SJSA1 (cell line): ENCODE data around the gene OLFML1. TPM values are rescaled to one million over a fixed set of nuclear protein-coding genes. Genes with fewer than 3 reads are reported as not detected.

Experiments
- DNase-seq, 2 experiments: peaks; one replicate each; pipeline ENCODE4 v3.0.0-alpha.2; 2015 to 2020; ENCODE audit warnings: low spot score in 2 of 2, low read depth in 1 of 2
- H3K27ac ChIP-seq: fragments of 250-450 bp; sonication (Bioruptor Pico); 2 replicates; pipeline ENCODE4 v1.5.1; 2020; ENCODE audit warnings: mild to moderate bottlenecking, moderate library complexity
- H3K27me3 ChIP-seq: fragments of 250-450 bp; sonication (Bioruptor Pico); replicated peaks from 2 replicates; pipeline ENCODE4 v1.5.1; 2020; ENCODE audit warnings: mild to moderate bottlenecking, moderate library complexity
- H3K36me3 ChIP-seq: fragments of 250-450 bp; sonication (Bioruptor Pico); 2 replicates; pipeline ENCODE4 v1.5.1; 2020; ENCODE audit warnings: mild to moderate bottlenecking
- H3K4me1 ChIP-seq: fragments of 250-450 bp; sonication (Bioruptor Pico); replicated peaks from 2 replicates; pipeline ENCODE4 v1.6.1; 2021; ENCODE audit warnings: mild to moderate bottlenecking
- H3K4me3 ChIP-seq: fragments of 250-450 bp; sonication (Bioruptor Pico); 2 replicates; pipeline ENCODE4 v1.5.1; 2020; ENCODE audit warnings: mild to moderate bottlenecking
- H3K9me3 ChIP-seq: fragments of 250-450 bp; sonication (Bioruptor Pico); replicated peaks from 2 replicates; pipeline ENCODE4 v1.5.1; 2020; ENCODE audit warnings: mild to moderate bottlenecking
- total RNA-seq: library from RNA; depleted of rRNA; stranded (reverse); fragments of >200 nt; shearing (Covaris generic); gene quantifications from 2 replicates; pipeline ENCODE4 v1.2.3, GENCODE V29; 2014

The OLFML1 gene
- total RNA-seq, 1 experiment from 2014 or later, result 1.1 TPM

DNA sequence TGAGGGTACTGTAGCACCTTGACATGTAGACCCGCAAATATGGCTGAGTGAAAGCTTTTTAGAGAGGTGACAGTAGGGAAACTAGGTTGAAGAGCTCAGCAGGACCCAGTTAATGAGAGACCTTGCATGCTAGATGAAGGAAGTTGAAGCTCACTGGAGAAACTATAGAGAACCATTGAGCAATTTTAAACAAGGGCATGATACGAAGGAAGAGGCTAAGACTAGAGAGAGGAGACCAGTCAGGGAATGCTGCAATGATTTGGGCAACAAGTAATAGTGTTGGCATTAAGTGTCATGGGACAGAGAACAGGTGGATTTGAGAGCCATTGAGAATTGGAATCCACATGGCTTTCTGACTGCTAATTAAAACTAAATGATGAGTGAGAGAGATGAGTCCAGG is 4.1 kb downstream of the OLFML1 start:
- DNase-seq, result no peak
- Histone ChIP-seq H3K27me3 (no peaks in the 10 kb centered on the region), H3K4me1 (peaks cover 27% of the 10 kb centered on the region)

GRCh38 chr11:7490054-7490453 is 4.7 kb downstream of the OLFML1 start:
- Histone ChIP-seq H3K36me3 (no peaks in the 10 kb centered on the region), H3K4me1 (peaks cover 27% of the 10 kb centered on the region), H3K27me3 (no peaks in the 10 kb centered on the region), H3K27ac (no peak overlapping the region), H3K4me3 (no peak overlapping the region), H3K9me3 (no peaks in the 10 kb centered on the region)
- DNase-seq, result peak; percentile 20 to 37

More for the DNA sequence above, 4.1 kb downstream of the OLFML1 start:
- H3K9me3 ChIP-seq, result no peaks in the 10 kb centered on the region
- no peak overlapping the region for H3K27ac ChIP-seq
- no peaks in the 10 kb centered on the region for H3K36me3 ChIP-seq
- no peak overlapping the region for H3K4me3 ChIP-seq

DNA sequence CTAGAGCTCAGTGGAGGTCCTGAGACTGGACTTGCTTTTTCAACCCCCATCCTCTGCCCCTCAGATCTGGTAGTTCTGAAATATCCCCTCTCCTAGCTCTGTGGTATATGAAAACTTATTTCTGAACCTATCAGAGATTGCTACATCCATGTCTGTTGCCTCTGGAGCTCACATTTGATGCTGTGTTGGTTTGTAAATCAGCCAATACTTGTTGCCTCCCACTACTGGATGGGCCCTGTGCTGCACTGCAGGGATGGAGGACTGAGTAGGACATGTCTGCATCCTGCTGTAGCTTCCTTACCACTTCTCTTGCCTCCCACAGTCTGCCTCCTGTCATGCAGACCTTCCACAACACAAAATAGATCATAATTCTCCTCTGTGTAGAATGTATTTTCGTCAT is 5.2 kb downstream of the OLFML1 start:
- no peak overlapping the region for H3K27ac ChIP-seq
- no peak overlapping the region for H3K4me3 ChIP-seq

DNA sequence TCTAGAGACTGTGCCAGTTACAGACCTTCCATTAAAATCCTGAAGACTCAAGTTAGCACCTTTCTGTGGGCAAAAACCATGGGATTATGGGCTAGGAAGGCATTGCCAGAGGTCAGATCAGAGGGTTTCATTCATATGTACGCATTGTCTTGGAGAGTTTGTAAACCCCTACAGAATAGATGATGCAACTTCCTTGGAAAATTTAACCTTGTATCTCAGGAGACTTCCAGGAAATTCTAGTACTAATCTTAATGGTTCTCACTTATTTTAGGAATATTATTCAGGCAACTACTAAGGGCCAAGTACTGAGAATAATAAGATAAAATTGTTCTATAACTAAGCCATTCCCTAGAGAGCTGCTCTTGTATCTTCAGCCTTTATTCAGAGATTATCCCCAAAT is 6.9 kb downstream of the OLFML1 start:
- Histone ChIP-seq H3K4me1 (peaks cover 27% of the 10 kb centered on the region), H3K4me3 (no peak overlapping the region), H3K9me3 (no peaks in the 10 kb centered on the region), H3K36me3 (no peaks in the 10 kb centered on the region), H3K27me3 (no peaks in the 10 kb centered on the region), H3K27ac (no peak overlapping the region)
- no peak for DNase-seq

More for the DNA sequence above, 5.2 kb downstream of the OLFML1 start:
- H3K27me3 ChIP-seq, result no peaks in the 10 kb centered on the region
- peaks cover 27% of the 10 kb centered on the region for H3K4me1 ChIP-seq
- DNase-seq, result no peak
- H3K9me3 ChIP-seq, result no peaks in the 10 kb centered on the region
- no peaks in the 10 kb centered on the region for H3K36me3 ChIP-seq

DNA sequence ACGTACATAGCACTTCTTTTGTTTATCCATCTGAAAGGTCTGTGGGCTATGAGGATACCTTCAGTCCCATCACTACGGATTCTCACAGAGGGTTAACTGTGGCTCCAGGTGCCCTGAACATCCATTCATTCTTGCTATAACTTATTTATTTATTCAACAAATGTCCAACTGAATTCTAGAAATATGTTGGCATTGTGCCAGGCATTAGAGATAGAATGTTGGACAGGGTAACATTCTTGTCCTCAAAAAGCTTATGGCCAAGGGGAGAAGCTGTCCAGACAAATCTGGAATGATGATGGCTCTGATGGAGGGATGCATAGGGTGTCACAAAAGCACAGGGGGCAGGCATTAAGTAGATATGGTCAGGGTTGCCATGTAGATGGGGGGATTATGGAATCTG is 8.4 kb downstream of the OLFML1 start:
- Histone ChIP-seq H3K4me3 (no peak overlapping the region), H3K4me1 (peaks cover 27% of the 10 kb centered on the region)
- no peak for DNase-seq

GRCh38 chr11:7494086-7494745 is 8.9 kb downstream of the OLFML1 start:
- Histone ChIP-seq H3K4me1 (peaks cover 24% of the 10 kb centered on the region), H3K27ac (no peak overlapping the region), H3K27me3 (no peaks in the 10 kb centered on the region), H3K4me3 (no peak overlapping the region), H3K36me3 (no peaks in the 10 kb centered on the region), H3K9me3 (no peaks in the 10 kb centered on the region)
- no peak for DNase-seq

More for the DNA sequence above, 8.4 kb downstream of the OLFML1 start:
- Histone ChIP-seq H3K9me3 (no peaks in the 10 kb centered on the region), H3K36me3 (no peaks in the 10 kb centered on the region), H3K27ac (no peak overlapping the region), H3K27me3 (no peaks in the 10 kb centered on the region)

DNA sequence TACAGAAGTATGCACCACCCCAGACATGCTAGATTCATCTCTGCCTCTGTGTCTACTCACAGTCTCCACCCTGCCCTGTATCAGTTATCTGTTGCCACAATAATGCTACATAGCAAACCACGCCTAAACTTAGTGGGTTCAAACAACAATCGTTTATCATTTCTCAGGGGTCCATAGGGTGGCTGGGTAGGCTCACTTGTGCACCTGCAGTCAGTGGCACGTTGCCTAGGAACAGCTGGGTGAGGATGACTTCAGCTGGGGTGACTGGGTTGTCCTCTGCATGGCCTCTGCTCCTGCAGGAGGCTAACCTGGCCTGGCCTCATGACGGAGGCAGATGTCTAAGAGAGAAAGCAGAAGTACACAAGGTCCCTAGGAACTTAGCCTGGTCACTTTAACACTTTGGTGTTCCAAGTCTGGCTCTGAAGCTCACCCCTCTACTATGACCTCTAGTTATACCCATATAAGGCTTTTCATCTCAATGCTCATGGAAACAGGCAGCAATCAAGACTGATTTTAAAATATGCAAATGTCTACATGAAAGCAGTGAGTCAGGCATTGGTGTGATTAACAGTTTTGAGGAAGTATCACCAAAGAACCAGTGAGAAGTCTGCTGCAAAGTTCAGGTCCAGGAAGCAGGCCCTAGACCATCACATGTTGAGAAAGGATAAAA is 10.7 kb downstream of the OLFML1 start:
- no peak for DNase-seq
- Histone ChIP-seq H3K27ac (no peak overlapping the region), H3K4me3 (no peak overlapping the region), H3K9me3 (no peaks in the 10 kb centered on the region), H3K36me3 (no peaks in the 10 kb centered on the region), H3K27me3 (no peaks in the 10 kb centered on the region), H3K4me1 (peaks cover 10% of the 10 kb centered on the region)

DNA sequence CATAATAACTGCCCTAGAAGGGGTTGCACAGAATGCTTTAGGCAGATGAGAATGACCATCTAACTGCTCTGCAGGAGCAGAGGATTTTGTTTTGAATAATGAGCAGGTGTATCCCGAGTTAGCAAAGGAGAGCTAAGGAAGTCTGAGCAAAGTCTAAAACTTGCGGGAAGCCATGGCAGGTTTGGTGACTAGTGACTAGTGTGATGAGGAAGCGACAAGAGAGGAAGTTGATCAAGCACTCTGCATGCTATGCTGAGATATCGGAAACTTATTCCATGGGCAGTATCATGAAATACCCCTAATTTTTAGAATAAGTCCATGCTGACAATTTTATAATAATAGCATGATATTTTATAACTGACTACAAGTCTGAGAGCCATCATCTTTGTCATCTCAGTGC is 12.9 kb downstream of the OLFML1 start:
- Histone ChIP-seq H3K36me3 (no peaks in the 10 kb centered on the region), H3K27me3 (no peaks in the 10 kb centered on the region), H3K9me3 (no peaks in the 10 kb centered on the region), H3K4me1 (no peaks in the 10 kb centered on the region), H3K4me3 (no peak overlapping the region), H3K27ac (no peak overlapping the region)
- no peak for DNase-seq

DNA sequence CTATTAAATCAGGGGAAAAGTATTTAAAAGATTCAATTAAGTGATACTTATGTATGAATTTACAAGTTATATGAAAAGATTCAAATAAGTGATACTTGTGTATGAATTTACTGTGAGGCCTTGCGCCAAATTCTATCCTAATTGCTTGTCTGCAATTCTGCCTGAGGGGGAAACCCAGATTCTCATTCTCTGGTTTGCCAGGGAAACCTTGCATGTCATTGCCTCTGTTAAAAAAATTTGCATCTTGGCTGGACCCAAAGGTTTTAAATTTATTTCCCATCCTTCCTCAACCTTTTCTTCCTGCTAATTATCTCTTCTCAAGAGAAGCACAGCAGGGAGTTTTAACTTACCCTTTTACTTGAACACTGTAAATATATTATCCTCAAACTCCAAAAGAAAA is 13.8 kb downstream of the OLFML1 start:
- no peak for DNase-seq
- Histone ChIP-seq H3K4me1 (no peaks in the 10 kb centered on the region), H3K4me3 (no peak overlapping the region), H3K27me3 (no peaks in the 10 kb centered on the region), H3K36me3 (no peaks in the 10 kb centered on the region), H3K9me3 (no peaks in the 10 kb centered on the region), H3K27ac (no peak overlapping the region)

DNA sequence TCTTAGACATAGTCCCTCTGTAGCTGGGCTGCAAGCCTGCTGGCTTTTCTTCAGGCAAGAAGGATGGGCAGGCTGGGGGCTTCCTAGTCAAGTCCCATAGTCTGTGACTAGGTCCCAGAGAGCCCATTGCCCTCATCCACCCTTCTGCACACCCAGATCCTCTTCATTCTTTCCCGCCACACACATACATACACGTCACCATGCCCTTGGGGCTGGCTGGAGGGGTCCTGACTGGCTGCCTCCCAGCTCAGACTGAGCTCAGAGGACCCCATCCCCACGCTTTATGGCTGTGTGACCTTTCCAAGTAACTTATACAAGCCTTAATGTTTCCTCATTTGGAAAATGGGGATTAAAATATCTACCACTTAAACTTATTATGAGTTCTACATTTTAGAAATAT is 14.9 kb downstream of the OLFML1 start:
- Histone ChIP-seq H3K9me3 (no peaks in the 10 kb centered on the region), H3K27ac (no peak overlapping the region), H3K4me3 (no peak overlapping the region), H3K27me3 (no peaks in the 10 kb centered on the region), H3K4me1 (no peaks in the 10 kb centered on the region), H3K36me3 (no peaks in the 10 kb centered on the region)
- DNase-seq, result no peak

GRCh38 chr11:7501251-7501650 is 15.9 kb downstream of the OLFML1 start:
- no peaks in the 10 kb centered on the region for H3K4me1 ChIP-seq
- DNase-seq, result no peak

GRCh38 chr11:7501894-7502293 is 16.6 kb downstream of the OLFML1 start:
- H3K27ac ChIP-seq, result no peak overlapping the region

More at GRCh38 chr11:7501251-7501650, 15.9 kb downstream of the OLFML1 start:
- Histone ChIP-seq H3K4me3 (no peak overlapping the region), H3K27me3 (no peaks in the 10 kb centered on the region), H3K27ac (no peak overlapping the region), H3K9me3 (no peaks in the 10 kb centered on the region), H3K36me3 (no peaks in the 10 kb centered on the region)

DNA sequence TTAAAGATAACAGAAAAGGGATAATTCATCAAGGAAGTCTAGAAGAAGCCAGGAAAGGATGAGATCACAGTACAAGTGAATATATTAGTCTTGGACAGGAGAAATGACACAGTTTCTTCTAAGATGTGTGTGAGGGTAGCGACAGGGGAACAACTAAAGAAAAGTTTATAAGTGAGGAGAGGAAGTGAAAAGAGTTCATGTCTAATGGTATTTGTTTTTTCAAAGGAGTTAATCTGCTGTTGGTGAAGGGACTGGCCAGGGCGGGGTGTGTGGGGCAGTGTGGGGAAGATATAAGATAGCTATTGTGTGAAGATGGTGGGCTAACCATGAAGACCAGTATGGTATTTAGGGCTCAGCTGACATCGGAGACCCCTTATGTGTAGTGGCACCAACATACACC is 20.9 kb downstream of the OLFML1 start:
- no peaks in the 10 kb centered on the region for H3K4me1 ChIP-seq
- no peaks in the 10 kb centered on the region for H3K27me3 ChIP-seq
- no peak for DNase-seq
- no peaks in the 10 kb centered on the region for H3K36me3 ChIP-seq
- no peak overlapping the region for H3K27ac ChIP-seq
- H3K4me3 ChIP-seq, result no peak overlapping the region
- no peaks in the 10 kb centered on the region for H3K9me3 ChIP-seq

More at GRCh38 chr11:7501894-7502293, 16.6 kb downstream of the OLFML1 start:
- no peaks in the 10 kb centered on the region for H3K36me3 ChIP-seq
- H3K4me3 ChIP-seq, result no peak overlapping the region
- DNase-seq, result no peak
- no peaks in the 10 kb centered on the region for H3K4me1 ChIP-seq
- no peaks in the 10 kb centered on the region for H3K27me3 ChIP-seq
- H3K9me3 ChIP-seq, result no peaks in the 10 kb centered on the region

DNA sequence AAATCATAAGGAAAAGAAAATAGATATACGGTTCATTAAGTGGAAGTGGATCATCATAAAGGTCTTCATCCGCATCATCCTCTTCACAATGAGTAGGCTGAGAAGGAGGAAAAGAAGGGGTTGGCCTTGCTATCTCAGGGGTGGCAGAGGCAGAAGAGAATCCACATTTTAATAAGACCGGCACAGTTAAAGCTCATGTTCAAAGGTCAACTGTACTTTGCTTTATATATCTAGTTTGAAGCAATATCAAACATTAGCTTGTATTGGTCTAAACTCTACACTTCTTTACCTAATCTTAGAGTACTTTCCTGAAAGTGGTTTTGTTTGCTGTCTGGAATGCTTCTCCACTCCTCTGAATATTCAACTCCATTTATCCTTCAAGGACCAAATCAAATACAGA is 22.8 kb downstream of the OLFML1 start:
- Histone ChIP-seq H3K4me3 (no peak overlapping the region), H3K4me1 (peaks cover 8% of the 10 kb centered on the region), H3K9me3 (no peaks in the 10 kb centered on the region), H3K27ac (no peak overlapping the region), H3K27me3 (no peaks in the 10 kb centered on the region), H3K36me3 (no peaks in the 10 kb centered on the region)
- DNase-seq, result no peak
